Heart left ventricle (tissue), 16 donors: ENCODE measurements around the gene WDR86. TPM values are rescaled to one million over a fixed set of nuclear protein-coding genes. Genes with fewer than 3 reads are reported as not detected.

ENCODE experiments used
- ATAC-seq, 4 donors: fragments of 200-7000 bp; cut with Tn5 transposase; one replicate each; pipeline ENCODE4 v1.9.1; 2020 to 2022; ENCODE audit warnings: moderate library complexity in 4 of 4, mild to moderate bottlenecking in 3 of 4, moderate number of reproducible peaks in 1 of 4
- DNase-seq, 5 donors: peaks; one replicate each; pipeline ENCODE4 v3.0.0-alpha.2; 2020
- H3K27ac ChIP-seq, 12 donors: fragments of 200-600 bp; sonication (generic) in 4 of 12; one replicate each; pipeline versions ENCODE4 v1.5.0 to v1.8.0; 2016 to 2022; ENCODE audit warnings: mild to moderate bottlenecking in 2 of 12
- H3K27me3 ChIP-seq, 9 donors: fragments of 200-600 bp; sonication (generic) in 2 of 9; one replicate each; pipeline versions ENCODE4 v1.5.1 to v1.8.0; 2016 to 2022; ENCODE audit warnings: mild to moderate bottlenecking in 3 of 9
- H3K36me3 ChIP-seq, 9 donors: fragments of 200-600 bp; sonication (generic) in 2 of 9; one replicate each; pipeline versions ENCODE4 v1.5.0 to v1.8.0; 2018 to 2022; ENCODE audit warnings: mild to moderate bottlenecking in 2 of 9
- H3K4me1 ChIP-seq, 12 donors: fragments of 200-600 bp; sonication (generic) in 4 of 12; one replicate each; pipeline versions ENCODE4 v1.5.0 to v1.8.0; 2016 to 2022; ENCODE audit warnings: mild to moderate bottlenecking in 3 of 12
- H3K4me3 ChIP-seq, 12 donors: fragments of 200-600 bp; sonication (generic) in 4 of 12; one replicate each; pipeline versions ENCODE4 v1.5.0 to v1.8.0; 2017 to 2022; ENCODE audit warnings: mild to moderate bottlenecking in 9 of 12, moderate library complexity in 4 of 12
- H3K9me3 ChIP-seq, 12 donors: fragments of 200-600 bp; sonication (generic) in 4 of 12; one replicate each; pipeline versions ENCODE4 v1.5.0 to v1.8.0; 2016 to 2022; ENCODE audit warnings: mild to moderate bottlenecking in 1 of 12
- POLR2A ChIP-seq, 2 donors: fragments of 450-650 bp; IDR thresholded peaks; one replicate each; pipeline ENCODE4 v1.6.1; 2017; ENCODE audit warnings: antibody characterized with exemption in 2 of 2, mild to moderate bottlenecking in 2 of 2, moderate library complexity in 2 of 2
- WGBS, 4 donors: extraction: QIAGEN DNeasy Blood & Tissue Kit in 2 of 4; methylation state at CpG; one replicate each; pipeline versions ENCODE4 v1.1.5 to v1.1.7; 2013 to 2018; 5-methylcytosine and 5-hydroxymethylcytosine counted together
- intact Hi-C, 10 donors: fragments of 100-400 bp; cut with DNase I; formaldehyde crosslinking; loops; one replicate each; pipeline versions ENCODE4 v1.11.1 to v1.14.2; 2022
- polyA plus RNA-seq, 2 donors: library from polyadenylated mRNA; stranded (reverse); fragments of 200-250 nt; gene quantifications; one replicate each; pipeline ENCODE4 v1.2.3, GENCODE V29; 2013
- total RNA-seq, 9 donors: library from RNA; depleted of rRNA in 2 of 9; stranded (reverse); fragments of >200 nt in 2 of 9; fragmentation: NEBNext Ultra II Directional in 3 of 9; extraction: Animal tissue kit (Norgen Biotek cat#: 25700) in 3 of 9; gene quantifications; one replicate each; pipeline versions ENCODE4 v1.1.0 to v1.2.4, GENCODE V29; 2016 to 2023
- TF ChIP-seq, protein P1 (sequence below), 12 donors: fragments of 200-600 bp; sonication (generic) in 4 of 12; IDR thresholded peaks; one replicate each; pipeline versions ENCODE4 v1.5.0 to v1.8.0; 2018 to 2022; ENCODE audit warnings: antibody characterized with exemption in 12 of 12, mild to moderate bottlenecking in 5 of 12
- donor health status: ischemic (EF 13 %, LVEDD 7.1; RV severe dilation, severe dysfunction).
- donor health status: healthy with polysubstance abuse.
- donor health status: DM: no; HTN: yes; CAD: no.
- donor health status: DM: no; HTN: no; CAD: no.
- donor health status: ischemic (EF 25% LVEDD 6.9; RV normal size, moderate dysfunction).
- donor health status: ischemic (EF 25% LVEDD 5.7; RV mildly dilated, moderate dysfunction).
- donor health status: healthy.
- donor health status: DM: yes; HTN: yes; CAD: no.
- donor health status: ischemic (EF 35%, LVEDD 5.7; RV mildly dilated, moderate dysfunction).
- donor health status: nonischemic (EF 11% LVEDD 7.7; RV severe dilation, severe dysfunction).
- donor health status: DM: yes; HTN: yes; CAD: no.
- donor health status: PGD.
- donor health status: ischemic (EF 29% LVEDD 5.4; RV normal size, mild dysfunction).
- donor health status: nonischemic (EF 23%, LVEDD 6.1; RV moderate dilation, normal function).

WDR86 gene
- total and polyA plus RNA-seq, 11 donors, result 0.37 to 1.7 (median 0.52) TPM; not detected in 5

DNA sequence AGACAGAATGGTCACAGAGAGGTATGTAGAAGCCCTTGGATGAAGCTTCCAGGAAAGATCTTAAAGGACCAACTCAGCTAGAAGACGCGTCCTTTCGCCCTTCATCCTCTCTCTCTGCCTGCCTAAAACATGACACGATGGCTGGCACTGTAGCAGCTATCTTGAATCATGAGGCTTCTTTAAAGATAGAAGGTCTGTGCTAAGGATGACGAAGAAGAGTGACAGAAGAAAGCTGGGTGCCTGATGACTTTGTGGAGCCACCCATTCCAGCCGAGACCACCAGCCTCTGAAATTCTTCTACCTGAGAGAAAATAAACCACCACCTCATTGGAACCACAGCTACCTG is 25.5 kb downstream of the WDR86 start:
- intact Hi-C loops, result loop anchor here in 3 of 10 donors (5.0 to 10.0 kb wide), 2 partner anchors 33 to 50 kb away; no protein-coding TSS in a partner anchor
- H3K36me3 ChIP-seq, result no peaks in the 10 kb centered on the region
- H3K4me1 ChIP-seq, result peaks cover 0 to 21% (median 13%) of the 10 kb centered on the region in 12 donors
- no peak overlapping the region for H3K27ac ChIP-seq
- WGBS, 4 donors, result 80 to 92% (median 85%) methylated on average over 6 of the region's 6 CpGs
- TF ChIP-seq, protein P1, sequence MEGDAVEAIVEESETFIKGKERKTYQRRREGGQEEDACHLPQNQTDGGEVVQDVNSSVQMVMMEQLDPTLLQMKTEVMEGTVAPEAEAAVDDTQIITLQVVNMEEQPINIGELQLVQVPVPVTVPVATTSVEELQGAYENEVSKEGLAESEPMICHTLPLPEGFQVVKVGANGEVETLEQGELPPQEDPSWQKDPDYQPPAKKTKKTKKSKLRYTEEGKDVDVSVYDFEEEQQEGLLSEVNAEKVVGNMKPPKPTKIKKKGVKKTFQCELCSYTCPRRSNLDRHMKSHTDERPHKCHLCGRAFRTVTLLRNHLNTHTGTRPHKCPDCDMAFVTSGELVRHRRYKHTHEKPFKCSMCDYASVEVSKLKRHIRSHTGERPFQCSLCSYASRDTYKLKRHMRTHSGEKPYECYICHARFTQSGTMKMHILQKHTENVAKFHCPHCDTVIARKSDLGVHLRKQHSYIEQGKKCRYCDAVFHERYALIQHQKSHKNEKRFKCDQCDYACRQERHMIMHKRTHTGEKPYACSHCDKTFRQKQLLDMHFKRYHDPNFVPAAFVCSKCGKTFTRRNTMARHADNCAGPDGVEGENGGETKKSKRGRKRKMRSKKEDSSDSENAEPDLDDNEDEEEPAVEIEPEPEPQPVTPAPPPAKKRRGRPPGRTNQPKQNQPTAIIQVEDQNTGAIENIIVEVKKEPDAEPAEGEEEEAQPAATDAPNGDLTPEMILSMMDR (IDR thresholded peaks at IDR 0.05), result no peak
- peak in 1 of 5 donors; percentile 28 for DNase-seq
- ATAC-seq, result no peak
- peaks cover 6 to 43% (median 19%) of the 10 kb centered on the region in 9 donors for H3K27me3 ChIP-seq
- no peak overlapping the region for H3K4me3 ChIP-seq
- H3K9me3 ChIP-seq, result no peaks in the 10 kb centered on the region

DNA sequence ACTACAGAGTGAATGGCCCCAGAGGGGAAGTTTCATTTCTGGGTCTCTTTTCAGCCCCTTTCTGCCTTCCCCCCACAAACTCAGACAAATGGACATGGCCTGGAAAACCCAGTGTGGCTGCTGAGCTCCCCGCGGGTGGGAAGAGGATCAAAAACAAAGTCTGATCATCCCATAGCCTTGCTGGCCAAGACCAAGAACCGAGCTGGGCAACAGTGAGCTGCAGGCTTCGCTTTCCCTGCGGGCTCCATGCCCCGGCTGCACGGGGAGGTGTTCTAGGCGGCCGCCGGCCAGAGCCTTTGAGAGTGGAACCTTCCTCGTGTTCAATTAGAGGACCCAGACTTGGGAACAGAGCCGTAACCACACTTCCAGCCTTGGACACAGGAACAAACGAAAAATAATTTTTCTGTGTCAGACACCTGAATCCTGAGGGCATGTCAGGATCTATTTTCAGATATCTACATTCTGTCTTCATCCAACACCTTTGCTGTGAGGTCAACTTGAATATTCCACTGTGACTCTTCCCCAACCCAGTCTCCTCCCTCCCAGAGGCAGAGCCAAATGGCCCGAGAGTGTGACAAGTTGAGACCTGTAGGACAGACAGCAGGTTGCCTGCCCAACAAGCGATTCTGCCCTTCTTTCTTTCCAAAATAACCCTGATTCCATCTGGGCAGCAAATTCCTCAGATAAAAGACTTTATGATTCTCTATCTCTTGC is 26.0 kb downstream of the WDR86 start:
- H3K4me1 ChIP-seq, result peaks cover 0 to 21% (median 13%) of the 10 kb centered on the region in 12 donors
- ATAC-seq, result no peak
- DNase-seq, result peak in 2 of 5 donors; percentile 14 to 42
- H3K9me3 ChIP-seq, result no peaks in the 10 kb centered on the region
- intact Hi-C loops, result loop anchor here in 3 of 10 donors (5.0 to 10.0 kb wide), 2 partner anchors 34 to 51 kb away; no protein-coding TSS in a partner anchor
- no peak for TF ChIP-seq POLR2A (IDR thresholded peaks at IDR 0.05)
- TF ChIP-seq, protein P1 (IDR thresholded peaks at IDR 0.05), result no peak
- H3K36me3 ChIP-seq, result peaks cover 0 to 2% (median 0%) of the 10 kb centered on the region in 9 donors
- H3K4me3 ChIP-seq, result no peak overlapping the region
- H3K27me3 ChIP-seq, result peaks cover 6 to 41% (median 19%) of the 10 kb centered on the region in 9 donors
- 77 to 80% (median 79%) methylated on average over 15 of the region's 15 CpGs for WGBS, 4 donors
- no peak overlapping the region for H3K27ac ChIP-seq

DNA sequence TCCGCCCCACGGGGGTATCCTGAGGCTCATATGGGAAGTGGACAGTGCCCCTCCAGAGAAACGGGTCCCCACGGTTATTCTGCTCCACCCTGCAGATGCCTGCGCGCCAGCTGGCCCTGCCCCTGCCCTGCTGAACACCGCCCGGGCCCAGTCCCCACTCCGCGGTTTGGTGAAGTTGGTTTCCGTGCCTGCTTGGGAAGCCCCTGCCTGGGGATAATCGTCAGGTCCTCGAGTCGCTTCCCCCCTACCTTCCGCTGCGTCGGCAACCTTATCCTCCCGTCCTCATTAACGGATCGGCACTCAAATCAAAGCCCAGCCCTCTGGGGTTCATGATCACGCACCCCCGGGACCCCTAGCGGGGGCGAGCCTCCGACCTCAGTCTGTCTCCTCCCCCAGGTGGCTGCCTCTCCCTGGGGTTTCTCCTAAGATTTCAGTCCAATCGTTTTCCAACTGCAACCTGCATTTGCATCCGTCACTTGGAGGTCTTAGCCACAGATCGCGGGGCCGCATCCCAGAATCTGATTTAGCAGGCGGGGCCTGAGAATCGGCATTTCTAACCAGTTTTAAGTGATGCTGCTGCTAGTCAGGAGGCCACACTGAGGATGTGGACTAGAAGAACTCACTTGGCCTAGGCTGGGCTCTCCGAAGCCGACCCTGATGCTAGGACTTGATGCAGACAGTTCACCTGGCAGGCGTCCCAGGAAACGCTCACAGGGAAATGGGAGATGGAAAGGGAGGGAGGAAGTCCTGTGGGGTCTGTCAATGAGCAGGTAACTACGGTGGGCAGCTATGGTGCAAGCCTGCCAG is 27.6 kb downstream of the WDR86 start:
- peak overlapping the region; percentile 13 to 47 (median 40) for H3K4me3 ChIP-seq
- peaks cover 0 to 17% (median 15%) of the 10 kb centered on the region in 9 donors for H3K36me3 ChIP-seq
- no peaks in the 10 kb centered on the region for H3K9me3 ChIP-seq
- 18 to 29% (median 22%) methylated on average over 26 to 37 of the region's 37 CpGs for WGBS, 4 donors
- TF ChIP-seq POLR2A (IDR thresholded peaks at IDR 0.05), result no peak
- TF ChIP-seq, protein P1 (IDR thresholded peaks at IDR 0.05), result no peak
- ATAC-seq, result peak in 1 of 4 donors; percentile 8
- H3K27ac ChIP-seq, result no peak overlapping the region
- DNase-seq, result peak in 1 of 5 donors; percentile 58
- H3K27me3 ChIP-seq, result peaks cover 6 to 41% (median 19%) of the 10 kb centered on the region in 9 donors
- intact Hi-C loops, result loop anchor here in 3 of 10 donors (5.0 to 10.0 kb wide), 2 partner anchors 35 to 53 kb away; no protein-coding TSS in a partner anchor
- peaks cover 0 to 21% (median 13%) of the 10 kb centered on the region in 12 donors for H3K4me1 ChIP-seq
